Caco-2 (cell line): ENCODE measurements around the gene ADAMTS19. TPM values are rescaled to one million over a fixed set of nuclear protein-coding genes. Genes with fewer than 3 reads are reported as not detected.

ENCODE experiments used
- BruUV-seq: library from RNA; stranded (reverse); fragments of 400-500 nt; replicated peaks from 2 replicates; lab custom pipeline; 2021; lab: Mats Ljungman, UMichigan
- CTCF ChIA-PET: fragments of 300-600 bp; sonication (Branson Sonifier 250); formaldehyde crosslinking; loops from one replicate; lab custom pipeline; 2022; ENCODE audit warnings: antibody characterized with exemption; lab: Charles Lee
- POLR2A ChIA-PET: fragments of 300-600 bp; sonication (Branson Sonifier 250); formaldehyde crosslinking; loops from one replicate; lab custom pipeline; 2022; ENCODE audit warnings: antibody characterized with exemption; lab: Charles Lee
- DNase-seq, 2 experiments: peaks; one replicate each; pipeline versions ENCODE4 v3.0.0 to v3.0.0-alpha.2; 2020 to 2022
- H3K27me3 ChIP-seq: replicated peaks from 2 replicates; pipeline ENCODE4 v1.6.0; 2011; ENCODE audit warnings: low read length; ENCODE audit not compliant: control insufficient read depth, insufficient read depth
- H3K36me3 ChIP-seq: 2 replicates; pipeline ENCODE4 v1.5.1; 2011; ENCODE audit warnings: low read length; ENCODE audit not compliant: control insufficient read depth, insufficient read depth
- H3K4me1 ChIP-seq: fragments of 250-450 bp; sonication (Bioruptor Pico); 2 replicates; pipeline ENCODE4 v1.5.1; 2020; ENCODE audit warnings: mild to moderate bottlenecking
- H3K4me3 ChIP-seq: 2 replicates; pipeline ENCODE4 v1.5.1; 2011; ENCODE audit warnings: low read depth, mild to moderate bottlenecking, control low read depth, low read length
- H3K9me3 ChIP-seq: fragments of 250-450 bp; sonication (Bioruptor Pico); 2 replicates; pipeline ENCODE4 v1.5.1; 2020; ENCODE audit warnings: mild to moderate bottlenecking, moderate library complexity
- H3K27ac Mint-ChIP-seq: one replicate; pipeline ENCODE4 v1.8.0; 2022; ENCODE audit warnings: mixed read lengths; ENCODE audit not compliant: unreplicated experiment
- H3K27me3 Mint-ChIP-seq: one replicate; pipeline ENCODE4 v1.8.0; 2022; ENCODE audit warnings: mixed read lengths; ENCODE audit not compliant: insufficient read depth, unreplicated experiment
- H3K36me3 Mint-ChIP-seq: one replicate; pipeline ENCODE4 v1.8.0; 2022; ENCODE audit warnings: mild to moderate bottlenecking, mixed read lengths; ENCODE audit not compliant: insufficient read depth, unreplicated experiment
- H3K4me1 Mint-ChIP-seq: one replicate; pipeline ENCODE4 v1.8.0; 2022; ENCODE audit warnings: low read depth, mixed read lengths; ENCODE audit not compliant: unreplicated experiment
- H3K4me3 Mint-ChIP-seq: one replicate; pipeline ENCODE4 v1.8.0; 2022; ENCODE audit warnings: mild to moderate bottlenecking, moderate library complexity, mixed read lengths; ENCODE audit not compliant: unreplicated experiment
- H3K9me3 Mint-ChIP-seq: one replicate; pipeline ENCODE4 v1.8.0; 2022; ENCODE audit warnings: mixed read lengths; ENCODE audit not compliant: unreplicated experiment
- intact Hi-C: fragments of 100-400 bp; cut with micrococcal nuclease; formaldehyde crosslinking; loops from one replicate; pipeline ENCODE4 v1.10.0; 2022; ENCODE audit not compliant: unreplicated experiment
- total RNA-seq: library from RNA; stranded (reverse); gene quantifications from 2 replicates; pipeline ENCODE4 v1.2.3, GENCODE V29; 2022
- TF ChIP-seq, protein P1 (sequence below), 2 experiments: fragments of 200-600 bp in 1 of 2; IDR thresholded peaks; 1 replicate in 1 of 2; 2 replicates in 1 of 2; pipeline versions ENCODE4 v1.5.1 to v1.8.0; 2011 to 2022; ENCODE audit warnings: antibody characterized with exemption in 1 of 2, control low read depth in 1 of 2, inconsistent platforms in 1 of 2, low read depth in 1 of 2, low read length in 1 of 2, mild to moderate bottlenecking in 1 of 2, moderate library complexity in 1 of 2; ENCODE audit not compliant: insufficient read depth in 1 of 2, severe bottlenecking in 1 of 2, unreplicated experiment in 1 of 2

Gene ADAMTS19
- total RNA-seq, 1 experiment from 2014 or later: 0.95 TPM

- no peaks in the 10 kb centered on the region for H3K36me3 ChIP-seq
- POLR2A ChIA-PET: no interaction called here
- no peak overlapping the region for H3K4me3 Mint-ChIP-seq
- H3K9me3 Mint-ChIP-seq: peaks cover 5% of the 10 kb centered on the region
- H3K27ac Mint-ChIP-seq: no peak overlapping the region
- DNase-seq: peak in 1 of 2 experiments; percentile 15
- no peaks in the 10 kb centered on the region for H3K4me1 Mint-ChIP-seq
- no TSS peak for BruUV-seq
- H3K4me3 ChIP-seq: no peak overlapping the region
- no peaks in the 10 kb centered on the region for H3K4me1 ChIP-seq
- TF ChIP-seq, protein P1, sequence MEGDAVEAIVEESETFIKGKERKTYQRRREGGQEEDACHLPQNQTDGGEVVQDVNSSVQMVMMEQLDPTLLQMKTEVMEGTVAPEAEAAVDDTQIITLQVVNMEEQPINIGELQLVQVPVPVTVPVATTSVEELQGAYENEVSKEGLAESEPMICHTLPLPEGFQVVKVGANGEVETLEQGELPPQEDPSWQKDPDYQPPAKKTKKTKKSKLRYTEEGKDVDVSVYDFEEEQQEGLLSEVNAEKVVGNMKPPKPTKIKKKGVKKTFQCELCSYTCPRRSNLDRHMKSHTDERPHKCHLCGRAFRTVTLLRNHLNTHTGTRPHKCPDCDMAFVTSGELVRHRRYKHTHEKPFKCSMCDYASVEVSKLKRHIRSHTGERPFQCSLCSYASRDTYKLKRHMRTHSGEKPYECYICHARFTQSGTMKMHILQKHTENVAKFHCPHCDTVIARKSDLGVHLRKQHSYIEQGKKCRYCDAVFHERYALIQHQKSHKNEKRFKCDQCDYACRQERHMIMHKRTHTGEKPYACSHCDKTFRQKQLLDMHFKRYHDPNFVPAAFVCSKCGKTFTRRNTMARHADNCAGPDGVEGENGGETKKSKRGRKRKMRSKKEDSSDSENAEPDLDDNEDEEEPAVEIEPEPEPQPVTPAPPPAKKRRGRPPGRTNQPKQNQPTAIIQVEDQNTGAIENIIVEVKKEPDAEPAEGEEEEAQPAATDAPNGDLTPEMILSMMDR (IDR thresholded peaks at IDR 0.05; ENCODE audit: insufficient read depth in 1 of 2, low read depth in 1 of 2, low read length in 1 of 2, severe bottlenecking in 1 of 2, unreplicated experiment in 1 of 2): peak; percentile 33 to 37
- H3K27me3 Mint-ChIP-seq: no peaks in the 10 kb centered on the region
- H3K36me3 Mint-ChIP-seq: peaks cover 7% of the 10 kb centered on the region
- CTCF ChIA-PET: no interaction called here
- no peaks in the 10 kb centered on the region for H3K9me3 ChIP-seq
- intact Hi-C loops: loop anchor here (1.0 kb wide), 1 partner anchor 227 kb away; no protein-coding TSS in a partner anchor
- no peaks in the 10 kb centered on the region for H3K27me3 ChIP-seq
Measured at GRCh38 chr5:129541648-129542251, 81.7 kb downstream of the ADAMTS19 start.

GRCh38 chr5:129547137-129547536 is 87.0 kb downstream of the ADAMTS19 start:
- Mint-ChIP-seq H3K9me3 (peaks cover 15% of the 10 kb centered on the region), H3K4me1 (no peaks in the 10 kb centered on the region), H3K36me3 (peaks cover 12% of the 10 kb centered on the region), H3K27me3 (no peaks in the 10 kb centered on the region), H3K4me3 (no peak overlapping the region), H3K27ac (no peak overlapping the region)
- TF ChIP-seq, protein P1 (IDR thresholded peaks at IDR 0.05; ENCODE audit: insufficient read depth in 1 of 2, low read depth in 1 of 2, low read length in 1 of 2, severe bottlenecking in 1 of 2, unreplicated experiment in 1 of 2): no peak
- no peaks in the 10 kb centered on the region for H3K4me1 ChIP-seq
- ChIA-PET CTCF (no interaction called here), POLR2A (no interaction called here)
- no peak for DNase-seq
- H3K4me3 ChIP-seq: no peak overlapping the region
- H3K9me3 ChIP-seq: no peaks in the 10 kb centered on the region
- H3K36me3 ChIP-seq: no peaks in the 10 kb centered on the region
- no peaks in the 10 kb centered on the region for H3K27me3 ChIP-seq
- no TSS peak for BruUV-seq
- intact Hi-C loops: no loop called here

DNA sequence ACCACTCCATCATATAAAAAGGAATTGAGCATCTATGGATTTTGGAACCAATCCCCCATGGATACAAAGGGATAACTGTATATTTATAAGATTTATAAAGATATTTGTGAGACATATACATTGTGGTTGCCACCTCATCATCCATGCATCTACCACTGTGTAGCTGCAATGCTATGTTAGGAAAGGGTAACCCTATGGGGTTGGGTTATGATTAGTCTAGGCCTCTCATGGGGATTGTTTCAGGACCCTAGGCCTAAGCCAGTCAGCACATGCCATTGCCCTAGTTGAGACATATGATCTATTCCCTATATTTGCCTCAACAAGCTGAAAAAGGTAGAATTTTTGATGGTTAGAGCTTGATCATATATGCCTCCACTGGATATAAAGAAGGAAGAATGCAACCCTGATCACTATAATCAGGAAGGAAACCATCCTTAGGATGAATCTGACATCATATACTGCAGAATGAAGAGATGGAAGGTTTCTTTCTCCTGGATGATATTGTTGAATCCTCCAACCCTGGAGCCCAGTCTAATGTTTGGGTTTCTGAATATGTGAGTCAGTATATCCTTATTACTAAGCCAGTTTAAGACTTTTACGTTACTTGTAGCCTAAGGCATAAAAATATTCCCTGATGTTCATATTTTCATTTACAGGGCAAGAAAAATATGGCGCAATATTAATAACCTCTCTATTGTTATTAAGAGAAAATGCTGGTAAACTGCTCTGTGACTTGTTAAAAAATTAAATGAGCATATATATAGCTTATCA is 94.2 kb downstream of the ADAMTS19 start:
- Mint-ChIP-seq H3K4me3 (no peak overlapping the region), H3K27me3 (no peaks in the 10 kb centered on the region), H3K9me3 (no peaks in the 10 kb centered on the region), H3K4me1 (no peaks in the 10 kb centered on the region), H3K36me3 (no peaks in the 10 kb centered on the region), H3K27ac (no peak overlapping the region)
- Histone ChIP-seq H3K36me3 (no peaks in the 10 kb centered on the region), H3K4me1 (no peaks in the 10 kb centered on the region), H3K4me3 (no peak overlapping the region), H3K27me3 (no peaks in the 10 kb centered on the region), H3K9me3 (no peaks in the 10 kb centered on the region)
- no TSS peak for BruUV-seq
- ChIA-PET POLR2A (no interaction called here), CTCF (no interaction called here)
- TF ChIP-seq, protein P1 (IDR thresholded peaks at IDR 0.05; ENCODE audit: insufficient read depth in 1 of 2, low read depth in 1 of 2, low read length in 1 of 2, severe bottlenecking in 1 of 2, unreplicated experiment in 1 of 2): no peak
- intact Hi-C loops: no loop called here
- no peak for DNase-seq
